ENCODE measurements around the gene CMTM8.
"Not testable (repeated sequence)": the region's sequence is repeated elsewhere in the genome, so short reads cannot be mapped to it uniquely, and the experiment has no call there.

CMTM8 gene, protein sequence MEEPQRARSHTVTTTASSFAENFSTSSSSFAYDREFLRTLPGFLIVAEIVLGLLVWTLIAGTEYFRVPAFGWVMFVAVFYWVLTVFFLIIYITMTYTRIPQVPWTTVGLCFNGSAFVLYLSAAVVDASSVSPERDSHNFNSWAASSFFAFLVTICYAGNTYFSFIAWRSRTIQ

DNA sequence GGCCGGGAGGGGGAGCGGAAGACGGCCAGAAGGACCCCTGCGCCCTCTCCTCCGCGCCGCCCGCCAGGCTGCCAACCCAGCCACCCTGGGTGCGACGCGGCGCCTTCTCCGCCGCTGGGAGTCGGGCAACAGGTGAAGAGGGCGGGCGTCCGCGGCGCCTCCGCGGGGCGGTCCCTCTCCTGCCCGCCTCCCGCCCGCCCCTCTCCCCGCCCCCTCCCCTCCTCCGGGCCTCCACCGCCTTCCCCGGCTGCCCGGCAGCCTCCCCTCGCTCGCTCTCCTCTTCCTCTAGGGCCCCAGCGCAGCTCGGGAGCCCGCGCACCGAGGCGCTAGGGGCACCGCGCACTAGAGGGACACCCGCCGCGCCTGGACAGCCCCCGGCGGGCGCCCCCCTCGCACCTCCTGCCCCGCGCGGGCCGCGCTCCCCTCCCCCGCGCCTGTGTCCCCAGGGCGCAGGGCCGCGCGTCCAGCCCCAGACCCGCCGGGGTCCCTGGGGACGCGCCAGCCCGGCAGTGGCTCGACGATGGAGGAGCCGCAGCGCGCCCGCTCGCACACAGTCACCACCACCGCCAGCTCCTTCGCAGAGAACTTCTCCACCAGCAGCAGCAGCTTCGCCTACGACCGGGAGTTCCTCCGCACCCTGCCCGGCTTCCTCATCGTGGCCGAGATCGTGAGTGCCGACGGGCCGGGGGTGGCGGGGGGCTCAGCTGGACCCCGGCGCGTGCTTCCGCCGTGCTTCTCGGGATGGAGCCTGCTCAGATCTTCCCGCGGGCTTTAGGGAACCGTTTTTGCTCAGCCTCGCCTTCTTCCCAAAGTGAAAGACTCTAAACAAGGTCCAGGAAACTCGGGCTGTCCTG, at the start of gene CMTM8:
CMTM8 (plus strand) TSS at position 228 of the 854 bp plus-strand sequence; CDS start at position 521, 293 bp downstream.
- peak; percentile 82 for DNase-seq (ENCODE audit: low read depth)
- TF ChIP-seq, protein P1, sequence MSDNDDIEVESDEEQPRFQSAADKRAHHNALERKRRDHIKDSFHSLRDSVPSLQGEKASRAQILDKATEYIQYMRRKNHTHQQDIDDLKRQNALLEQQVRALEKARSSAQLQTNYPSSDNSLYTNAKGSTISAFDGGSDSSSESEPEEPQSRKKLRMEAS (IDR thresholded peaks at IDR 0.05; ENCODE audit: low read depth, low read length) = no peak
- TF ChIP-seq, protein P2, sequence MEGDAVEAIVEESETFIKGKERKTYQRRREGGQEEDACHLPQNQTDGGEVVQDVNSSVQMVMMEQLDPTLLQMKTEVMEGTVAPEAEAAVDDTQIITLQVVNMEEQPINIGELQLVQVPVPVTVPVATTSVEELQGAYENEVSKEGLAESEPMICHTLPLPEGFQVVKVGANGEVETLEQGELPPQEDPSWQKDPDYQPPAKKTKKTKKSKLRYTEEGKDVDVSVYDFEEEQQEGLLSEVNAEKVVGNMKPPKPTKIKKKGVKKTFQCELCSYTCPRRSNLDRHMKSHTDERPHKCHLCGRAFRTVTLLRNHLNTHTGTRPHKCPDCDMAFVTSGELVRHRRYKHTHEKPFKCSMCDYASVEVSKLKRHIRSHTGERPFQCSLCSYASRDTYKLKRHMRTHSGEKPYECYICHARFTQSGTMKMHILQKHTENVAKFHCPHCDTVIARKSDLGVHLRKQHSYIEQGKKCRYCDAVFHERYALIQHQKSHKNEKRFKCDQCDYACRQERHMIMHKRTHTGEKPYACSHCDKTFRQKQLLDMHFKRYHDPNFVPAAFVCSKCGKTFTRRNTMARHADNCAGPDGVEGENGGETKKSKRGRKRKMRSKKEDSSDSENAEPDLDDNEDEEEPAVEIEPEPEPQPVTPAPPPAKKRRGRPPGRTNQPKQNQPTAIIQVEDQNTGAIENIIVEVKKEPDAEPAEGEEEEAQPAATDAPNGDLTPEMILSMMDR (IDR thresholded peaks at IDR 0.05; ENCODE audit: low read depth, low read length) = no peak
- no peak for TF ChIP-seq MYC (IDR thresholded peaks at IDR 0.05; ENCODE audit: low read depth, low read length)
- TF ChIP-seq POLR2A (IDR thresholded peaks at IDR 0.05; ENCODE audit: extremely low read depth, insufficient read length) = no peak
- H3K4me3 ChIP-seq (ENCODE audit: low read depth, low read length) = peak within 1 kb of the TSS; percentile 56

DNA sequence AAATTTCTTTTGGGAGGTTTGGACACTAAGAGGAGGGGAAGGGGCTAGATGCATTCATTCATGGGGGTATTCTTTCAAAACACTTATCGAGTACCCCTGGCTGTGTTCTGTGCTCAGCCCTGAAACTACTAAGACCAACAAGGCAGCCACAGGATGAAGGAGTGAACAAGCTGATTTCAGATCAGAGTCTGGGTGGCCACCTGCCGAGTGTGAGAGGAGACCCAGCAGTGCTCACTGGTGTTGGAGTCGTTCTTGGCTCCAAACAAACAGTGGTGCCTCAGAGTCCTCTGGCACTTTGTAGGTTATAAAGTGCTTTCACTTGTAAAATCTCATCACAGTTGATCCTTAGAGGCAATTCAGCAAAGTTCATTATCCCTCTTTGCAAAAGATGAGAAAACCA, 48.8 kb upstream of the CMTM8 start:
- TF ChIP-seq, protein P1 (IDR thresholded peaks at IDR 0.05; ENCODE audit: low read depth, low read length) = no peak
- TF ChIP-seq, protein P2 (IDR thresholded peaks at IDR 0.05; ENCODE audit: low read depth, low read length) = no peak
- no peak for TF ChIP-seq MYC (IDR thresholded peaks at IDR 0.05; ENCODE audit: low read depth, low read length)
- no peak overlapping the region for H3K4me3 ChIP-seq (ENCODE audit: low read depth, low read length)

DNA sequence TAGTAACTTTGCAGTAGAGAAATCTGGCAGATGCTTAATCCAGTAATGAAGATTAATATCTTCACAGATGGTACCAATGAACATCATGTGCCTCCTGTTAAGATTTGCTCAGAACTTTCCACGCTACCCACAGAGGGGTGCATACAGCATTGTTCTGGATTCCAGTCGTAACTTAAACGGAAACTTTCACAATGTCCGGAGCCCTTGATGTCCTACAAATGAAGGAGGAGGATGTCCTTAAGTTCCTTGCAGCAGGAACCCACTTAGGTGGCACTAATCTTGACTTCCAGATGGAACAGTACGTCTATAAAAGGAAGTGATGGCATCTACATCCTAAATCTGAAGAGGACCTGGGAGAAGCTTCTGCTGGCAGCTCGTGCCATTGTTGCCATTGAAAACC, 47.9 kb upstream of the CMTM8 start:
- not testable (repeated sequence) for DNase-seq (ENCODE audit: low read depth); H3K4me3 ChIP-seq (ENCODE audit: low read depth, low read length)

More for the DNA sequence above, 48.8 kb upstream of the CMTM8 start:
- no peak for DNase-seq (ENCODE audit: low read depth)

DNA sequence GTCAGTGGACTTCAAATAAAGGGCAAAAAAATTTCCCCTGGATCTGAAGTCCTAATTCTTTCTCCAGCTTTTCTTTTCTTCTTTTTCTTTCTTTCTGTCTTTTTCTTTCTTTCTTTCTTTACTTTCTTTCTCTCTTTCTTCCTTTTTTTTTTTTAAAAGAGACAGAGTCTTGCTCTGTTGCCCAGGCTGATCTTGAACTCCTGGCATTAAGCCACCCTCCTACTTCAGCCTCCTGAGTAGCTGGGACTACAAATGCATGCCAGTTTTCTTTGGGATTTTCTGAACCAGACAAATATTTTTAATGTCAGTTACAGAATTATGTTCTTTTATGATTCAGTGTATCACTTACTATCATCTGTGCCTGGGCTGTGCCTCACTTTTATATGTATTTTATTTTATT, 45.4 kb upstream of the CMTM8 start:
- no peak overlapping the region for H3K4me3 ChIP-seq (ENCODE audit: low read depth, low read length)
- TF ChIP-seq MYC (IDR thresholded peaks at IDR 0.05; ENCODE audit: low read depth, low read length) = no peak
- TF ChIP-seq POLR2A (IDR thresholded peaks at IDR 0.05; ENCODE audit: extremely low read depth, insufficient read length) = no peak
- TF ChIP-seq, protein P1 (IDR thresholded peaks at IDR 0.05; ENCODE audit: low read depth, low read length) = no peak
- TF ChIP-seq, protein P2 (IDR thresholded peaks at IDR 0.05; ENCODE audit: low read depth, low read length) = no peak
- DNase-seq (ENCODE audit: low read depth) = no peak

DNA sequence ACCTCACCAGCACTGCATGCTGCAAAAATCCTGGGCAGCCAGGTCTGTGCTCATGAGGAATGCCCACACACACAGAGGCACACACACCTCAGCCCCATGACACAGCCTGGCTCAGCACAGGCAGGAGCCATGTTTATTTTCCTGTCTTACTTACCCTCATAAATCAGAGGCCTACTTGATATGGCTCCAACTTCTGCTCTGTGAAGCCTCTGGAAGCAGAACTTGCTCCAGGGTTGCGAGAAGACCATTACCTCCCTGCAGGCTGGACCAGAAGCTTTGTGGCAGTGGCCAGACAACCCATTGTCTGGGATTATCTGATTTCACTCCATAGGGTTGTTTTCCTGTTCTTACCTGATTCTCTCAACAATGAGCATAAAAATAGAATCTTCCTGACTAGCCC, 43.8 kb upstream of the CMTM8 start:
- no peak for DNase-seq (ENCODE audit: low read depth)
- TF ChIP-seq, protein P1 (IDR thresholded peaks at IDR 0.05; ENCODE audit: low read depth, low read length) = no peak
- TF ChIP-seq MYC (IDR thresholded peaks at IDR 0.05; ENCODE audit: low read depth, low read length) = no peak
- TF ChIP-seq, protein P2 (IDR thresholded peaks at IDR 0.05; ENCODE audit: low read depth, low read length) = no peak
- no peak for TF ChIP-seq POLR2A (IDR thresholded peaks at IDR 0.05; ENCODE audit: extremely low read depth, insufficient read length)
- H3K4me3 ChIP-seq (ENCODE audit: low read depth, low read length) = no peak overlapping the region

DNA sequence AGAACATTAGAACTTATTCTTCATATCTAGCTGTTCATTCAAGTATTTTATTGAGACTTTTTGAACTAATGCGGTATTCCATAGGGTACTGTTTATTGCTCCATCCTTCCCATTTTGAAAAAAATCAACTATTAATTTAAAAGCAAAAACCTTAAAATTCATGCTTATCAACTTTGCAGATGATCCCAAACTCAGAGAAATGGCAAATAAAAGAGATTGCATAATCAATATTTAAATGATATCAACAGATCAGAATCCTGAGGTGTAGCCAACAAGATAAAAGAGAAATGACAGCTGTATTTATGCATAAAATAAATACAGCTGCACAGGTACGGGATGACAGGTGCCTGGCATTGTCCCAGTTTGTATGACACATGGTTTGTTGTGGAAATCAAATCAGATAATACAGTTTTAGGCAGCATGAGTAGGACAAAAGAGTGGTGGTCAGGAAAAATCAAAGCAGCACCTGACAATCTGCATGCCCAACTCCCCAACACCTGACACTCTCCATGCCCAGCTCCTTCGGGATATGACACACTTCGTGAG, 42.4 kb upstream of the CMTM8 start:
- H3K4me3 ChIP-seq (ENCODE audit: low read depth, low read length) = no peak overlapping the region
- no peak for DNase-seq (ENCODE audit: low read depth)
- TF ChIP-seq, protein P2 (IDR thresholded peaks at IDR 0.05; ENCODE audit: low read depth, low read length) = no peak
- TF ChIP-seq POLR2A (IDR thresholded peaks at IDR 0.05; ENCODE audit: extremely low read depth, insufficient read length) = no peak
- TF ChIP-seq, protein P1 (IDR thresholded peaks at IDR 0.05; ENCODE audit: low read depth, low read length) = no peak
- TF ChIP-seq MYC (IDR thresholded peaks at IDR 0.05; ENCODE audit: low read depth, low read length) = no peak

All from NB4 (cell line).